Limb (tissue), 2 donors: ENCODE measurements around the gene IDI2.

ENCODE experiments used
- DNase-seq, 2 donors: peaks; one replicate each; pipeline ENCODE4 v3.0.0-alpha.2; 2016; ENCODE audit errors: extremely low spot score in 2 of 2

IDI2 gene

DNA sequence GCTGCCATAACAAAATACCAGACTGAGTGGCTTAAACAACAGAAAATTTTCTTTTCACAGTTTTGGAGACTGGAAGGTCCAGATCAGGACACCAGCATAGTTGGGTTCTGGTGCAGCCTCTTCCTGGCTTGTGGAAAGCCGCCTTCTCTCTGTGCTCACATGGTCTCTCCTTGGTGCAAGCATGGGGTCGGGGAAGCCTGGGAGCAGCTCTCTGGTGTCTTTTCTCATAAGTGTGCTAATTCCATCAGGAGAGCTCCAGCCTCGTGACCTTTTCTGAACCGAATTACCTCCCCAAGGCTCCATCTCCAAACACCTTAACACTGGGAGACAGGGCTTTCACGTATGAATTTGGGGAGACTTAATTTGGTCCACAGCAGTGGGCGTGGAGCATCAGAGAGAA, 42.3 kb downstream of the IDI2 start:
- no peak for DNase-seq

DNA sequence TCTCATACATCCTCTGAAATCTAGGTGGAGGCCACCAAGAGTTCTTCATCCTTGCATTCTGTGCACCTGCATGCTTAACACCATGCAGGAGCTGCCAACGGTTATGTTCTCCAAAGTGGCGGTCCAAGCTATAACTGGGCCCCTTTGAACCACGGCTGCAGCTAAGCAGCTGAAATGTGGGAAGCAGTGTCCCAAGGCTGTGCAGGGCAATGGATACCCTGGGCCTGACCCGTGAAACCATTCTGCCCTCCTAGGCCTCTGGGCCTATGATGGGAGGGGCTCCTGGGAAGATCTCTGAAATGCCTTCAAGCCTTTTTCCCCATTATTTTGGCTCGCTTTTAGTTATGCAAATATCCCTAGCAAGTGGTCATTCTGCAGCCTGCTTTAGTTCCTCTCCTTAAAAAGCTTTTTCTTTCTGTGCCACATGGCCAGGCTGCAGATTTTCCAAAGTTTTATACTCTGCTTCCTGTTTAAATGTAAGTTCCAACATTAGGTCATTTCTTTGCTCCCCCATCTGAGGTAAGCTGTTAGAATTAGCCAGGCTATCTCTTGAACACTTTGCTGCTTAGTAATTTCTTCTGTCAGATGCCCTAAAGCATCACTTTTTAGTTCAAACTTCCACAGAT, 45.1 kb downstream of the IDI2 start:
- DNase-seq, result no peak

DNA sequence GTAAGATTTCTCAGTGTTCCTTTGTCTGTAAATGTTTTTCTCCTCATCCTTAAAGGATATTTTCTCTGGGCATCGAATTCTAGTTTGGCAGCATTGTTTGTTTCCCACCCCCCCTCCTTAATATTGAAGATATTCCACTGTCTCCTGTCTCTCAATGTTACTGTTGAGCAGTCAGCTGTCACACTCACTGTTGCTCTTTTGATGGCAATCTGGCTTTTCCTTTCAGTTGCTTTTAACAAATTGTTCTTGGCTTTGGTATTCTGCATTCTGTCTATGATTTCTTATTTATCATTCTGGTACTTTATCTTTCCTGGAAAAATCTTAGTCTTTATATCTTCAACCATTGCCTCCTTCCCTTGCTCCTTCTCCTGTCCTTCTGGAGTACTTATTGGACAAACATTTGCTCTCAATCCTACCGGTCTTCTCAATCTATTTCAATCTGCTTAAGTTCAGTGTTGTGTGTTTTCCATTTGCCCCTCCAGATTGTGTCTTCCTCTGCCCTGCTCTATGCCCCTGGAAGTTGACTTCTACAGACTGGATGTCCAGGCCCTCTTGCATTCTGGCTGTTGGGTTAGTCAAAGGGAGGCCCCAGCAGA, 46.7 kb downstream of the IDI2 start:
- DNase-seq, result no peak

DNA sequence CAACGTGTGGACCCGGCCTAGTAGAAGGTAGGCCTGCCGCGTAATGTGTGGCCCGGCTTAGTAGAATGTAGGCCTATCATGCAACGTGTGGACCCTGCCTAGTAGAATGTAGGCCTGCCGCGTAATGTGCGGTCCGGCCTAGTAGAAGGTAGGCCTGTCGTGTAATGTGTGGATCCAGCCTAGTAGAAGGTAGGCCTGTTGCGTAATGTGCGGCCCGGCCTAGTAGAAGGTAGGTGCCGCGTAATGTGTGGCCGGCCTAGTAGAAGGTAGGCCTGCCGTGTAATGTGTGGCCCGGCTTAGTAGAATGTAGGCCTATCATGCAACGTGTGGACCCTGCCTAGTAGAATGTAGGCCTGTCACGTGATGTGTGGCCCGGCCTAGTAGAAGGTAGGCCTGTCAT, 49.3 kb downstream of the IDI2 start:
- no peak for DNase-seq

DNA sequence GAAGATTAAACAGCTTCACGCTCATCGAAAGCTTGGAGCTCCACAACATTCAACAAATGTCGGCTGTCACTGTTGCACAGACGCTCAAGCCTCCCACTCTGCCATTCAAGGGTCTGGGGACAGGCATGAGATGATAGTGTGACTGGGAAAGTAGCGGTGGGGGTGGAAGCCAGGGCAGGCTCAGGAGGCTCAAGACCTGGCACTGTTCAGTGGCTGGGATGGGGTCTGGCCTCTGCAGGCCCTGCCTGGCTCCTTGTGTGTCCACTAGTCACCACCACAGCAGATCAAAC, 50.9 kb downstream of the IDI2 start:
- DNase-seq, result no peak

DNA sequence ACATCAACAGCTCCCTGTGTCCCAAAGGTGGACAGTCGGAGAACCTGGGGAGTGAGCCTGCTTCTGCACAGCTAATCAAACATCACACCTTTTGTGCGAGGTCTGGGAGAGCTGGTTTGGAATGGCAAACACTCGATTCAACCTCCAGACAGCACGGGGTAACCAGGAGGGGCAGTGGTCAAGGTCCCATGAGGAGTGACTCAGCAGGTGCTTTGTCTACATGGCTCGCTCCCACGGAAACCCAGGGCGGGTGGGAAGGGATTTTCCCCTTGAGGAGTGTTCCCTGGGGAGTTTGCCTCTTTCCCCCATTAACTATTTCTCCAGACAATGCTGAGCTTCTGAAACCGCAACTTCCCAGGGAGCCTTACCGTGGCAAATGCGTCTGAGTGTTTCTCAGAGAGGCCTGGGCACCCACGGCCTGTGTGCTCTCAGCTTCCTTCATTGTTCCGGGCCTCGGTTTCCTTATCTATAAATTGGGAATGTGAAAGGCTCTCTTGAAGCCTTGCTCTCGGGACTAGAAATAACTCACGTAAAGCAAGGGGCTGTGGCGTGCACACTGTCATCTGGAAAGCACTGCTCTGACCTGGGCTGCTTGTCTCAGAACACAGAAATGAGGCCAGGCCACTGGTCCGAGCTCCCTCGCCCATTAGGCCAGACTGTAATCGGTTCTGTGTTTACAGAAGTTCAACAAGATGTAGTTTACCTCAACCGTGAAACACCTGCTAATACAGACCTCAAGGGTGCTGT, 51.4 kb downstream of the IDI2 start:
- no peak for DNase-seq

DNA sequence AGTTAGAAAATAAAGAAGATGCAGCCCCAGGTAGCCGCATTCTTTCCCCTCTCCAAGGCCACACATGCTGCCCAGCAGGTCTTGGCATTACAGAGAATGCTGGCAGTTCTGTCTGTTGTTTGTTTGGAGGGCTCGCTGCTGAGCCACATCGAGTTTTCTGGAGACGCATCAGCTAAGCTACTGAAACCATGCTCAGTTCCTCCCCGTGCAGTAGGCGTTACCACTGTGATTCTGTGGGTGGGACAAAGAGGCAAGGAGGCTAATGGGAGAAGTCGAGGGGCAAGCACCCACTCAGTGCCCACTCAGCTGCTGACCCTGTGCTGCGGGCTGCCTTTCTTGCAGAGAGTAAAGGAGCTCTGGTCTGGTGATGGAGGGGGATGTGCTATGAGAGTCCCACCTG, 52.9 kb downstream of the IDI2 start:
- no peak for DNase-seq

DNA sequence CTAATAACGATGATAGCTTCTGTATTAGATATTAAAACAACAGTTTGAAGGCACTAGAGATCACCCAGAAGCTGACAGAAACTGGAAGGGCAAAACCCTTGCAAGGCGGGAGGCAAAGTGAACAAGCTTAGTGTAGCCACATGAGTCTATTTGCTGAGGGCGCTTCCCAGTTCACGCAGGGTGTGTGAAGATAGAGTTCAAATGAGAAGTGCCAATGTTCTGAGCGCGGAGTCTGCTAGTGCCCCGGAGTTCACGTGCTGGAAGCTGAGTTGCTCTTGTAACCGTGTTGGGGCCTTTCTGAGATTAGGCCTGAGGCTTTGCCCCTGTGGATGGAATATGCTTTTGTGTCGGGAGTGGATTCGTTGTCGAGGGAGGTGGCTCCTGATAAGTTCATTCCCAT, 54.0 kb downstream of the IDI2 start:
- DNase-seq, result no peak

DNA sequence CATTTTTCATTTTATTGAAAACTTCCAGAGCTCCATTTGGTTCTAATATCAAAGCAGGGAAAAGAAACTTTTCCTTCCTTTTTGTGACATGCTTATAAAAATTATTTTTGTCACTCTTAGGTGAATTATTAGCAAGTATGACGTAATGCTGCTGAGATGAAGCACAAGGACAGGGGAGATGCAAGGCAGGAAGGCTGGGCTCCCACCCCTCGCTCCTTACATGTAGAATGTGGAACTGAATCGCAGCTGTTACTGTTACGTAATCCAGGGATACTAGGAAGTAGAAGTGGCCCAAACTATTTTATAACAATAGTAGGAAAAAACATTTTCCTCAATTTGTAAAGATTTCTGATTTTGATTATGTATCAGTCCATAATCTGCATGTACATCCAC, 54.5 kb downstream of the IDI2 start:
- DNase-seq, result no peak

DNA sequence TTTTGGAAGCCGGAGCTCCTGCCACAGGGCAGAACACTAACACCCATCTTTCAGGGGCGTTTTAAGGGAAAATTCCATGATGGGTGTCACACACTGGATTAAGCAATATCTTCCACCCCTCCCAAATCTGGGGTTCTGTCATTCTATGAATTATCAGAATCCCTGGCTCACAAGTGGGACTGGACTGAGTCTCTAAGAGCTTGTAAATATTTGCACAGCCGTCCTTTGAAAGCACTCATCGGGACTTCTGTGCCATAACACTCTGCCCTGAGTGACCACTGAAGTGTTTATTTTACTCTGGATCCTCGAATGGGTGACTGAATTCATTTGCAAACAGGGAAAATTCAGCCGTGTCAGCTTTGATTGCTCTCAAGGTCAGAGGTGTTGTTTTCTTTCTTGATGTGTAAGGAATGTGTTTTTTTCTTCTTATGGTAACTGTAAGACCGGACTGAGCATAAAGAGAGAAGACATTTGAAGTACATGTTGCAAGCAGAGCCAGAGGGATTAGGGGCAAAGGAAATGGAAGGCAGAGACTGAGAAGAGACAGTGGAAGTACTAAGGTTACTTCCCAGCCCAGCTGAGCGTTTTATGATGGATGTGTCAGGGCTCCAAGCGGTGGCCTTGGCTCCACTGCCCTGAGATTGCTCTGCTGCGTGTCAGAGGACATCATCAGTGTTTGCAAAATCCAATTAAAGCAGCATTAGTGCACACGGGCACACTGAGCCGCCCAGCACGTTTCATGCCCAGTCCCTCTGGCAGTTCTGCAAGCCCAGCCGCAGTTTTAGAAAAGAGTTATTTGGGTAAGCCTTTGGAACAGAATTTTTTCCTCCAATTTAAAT, 55.1 kb downstream of the IDI2 start:
- no peak for DNase-seq

DNA sequence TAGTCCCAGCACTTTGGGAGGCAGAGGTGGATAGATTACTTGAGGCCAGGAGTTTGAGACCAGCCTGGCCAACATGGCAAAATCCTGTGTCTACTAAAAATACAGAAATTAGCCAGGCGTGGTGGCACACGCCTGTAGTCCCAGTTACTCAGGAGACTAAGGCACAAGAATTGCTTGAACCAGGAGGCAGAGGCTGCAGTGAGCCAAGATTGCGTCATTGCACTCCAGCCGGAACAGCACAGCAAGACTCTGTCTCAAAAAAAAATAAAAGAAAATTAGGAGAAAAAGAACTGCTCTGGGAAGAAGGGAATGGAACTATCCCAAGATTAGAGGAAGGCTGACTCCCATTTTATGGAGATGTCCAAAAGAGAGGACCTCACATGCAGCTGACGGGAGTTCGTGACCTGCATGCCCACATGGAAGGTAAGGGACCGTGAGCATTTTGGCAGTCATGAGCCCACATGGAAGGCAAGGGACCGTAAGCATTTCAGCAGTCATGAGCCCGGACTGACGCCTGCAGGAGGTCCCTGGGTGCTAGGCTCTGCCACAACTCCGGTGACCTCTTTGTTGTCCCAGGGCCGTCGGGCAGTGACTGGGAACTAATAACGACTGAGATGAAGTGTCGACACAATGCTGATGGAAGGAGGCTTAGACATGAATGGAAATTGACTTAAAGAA, 56.0 kb downstream of the IDI2 start:
- no peak for DNase-seq
